ENCODE data around the gene CDX1. TPM values are rescaled to one million over a fixed set of nuclear protein-coding genes. Genes with fewer than 3 reads are reported as not detected.

Gene CDX1
- total RNA-seq, 2 donors from 2014 or later: not detected

DNA sequence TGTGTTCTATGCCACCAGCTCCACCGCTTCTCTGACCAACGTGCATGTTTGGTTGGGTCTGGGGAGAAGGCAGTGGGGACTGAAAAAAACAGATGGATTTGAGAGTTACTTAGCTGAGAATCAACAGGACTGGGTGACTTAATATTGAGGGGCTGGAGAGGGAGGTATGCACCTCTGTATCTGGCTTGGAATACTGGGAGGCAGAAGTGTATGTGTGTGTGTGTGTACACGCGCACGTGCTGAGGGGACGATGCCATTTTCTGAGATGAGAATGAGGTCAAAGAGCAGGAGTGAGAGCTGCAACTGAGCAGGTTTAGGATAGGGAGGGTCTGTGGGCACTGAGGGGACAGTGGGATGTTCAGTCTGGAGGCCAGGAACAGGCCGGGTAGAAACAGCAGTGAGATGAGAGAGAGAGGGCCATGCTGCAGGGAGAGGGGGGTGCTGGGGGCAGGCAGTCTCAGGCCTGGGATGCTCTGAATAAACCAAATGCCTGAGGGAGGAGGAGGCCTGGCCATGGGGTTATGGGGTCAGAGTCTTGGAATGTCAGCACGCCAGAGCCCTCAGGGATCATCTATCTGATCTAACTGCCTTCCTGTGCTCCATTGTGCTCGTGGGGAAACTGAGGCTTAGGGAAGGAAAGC, 24.9 kb upstream of the CDX1 start:
- Histone ChIP-seq H3K9me3 (ENCODE audit: control insufficient read depth, low read length) (no peaks in the 10 kb centered on the region), H3K4me3 (ENCODE audit: low read length) (no peak overlapping the region), H3K4me1 (ENCODE audit: control insufficient read depth, insufficient read depth, low read length) (peaks cover 37% of the 10 kb centered on the region), H3K27ac (ENCODE audit: low read depth, low read length) (peak overlapping the region; percentile 20), H3K27me3 (ENCODE audit: control insufficient read depth, insufficient read depth, low read length, poor library complexity, severe bottlenecking) (no peaks in the 10 kb centered on the region), H3K9ac (ENCODE audit: extremely low read depth, low read length, poor library complexity, severe bottlenecking) (no peak overlapping the region), H3K36me3 (ENCODE audit: control insufficient read depth, insufficient read depth, low read length) (no peaks in the 10 kb centered on the region)
- H3K36me3 Mint-ChIP-seq (ENCODE audit: low read depth): no peaks in the 10 kb centered on the region
- H3K9me3 Mint-ChIP-seq: no peaks in the 10 kb centered on the region
- 68 to 81% methylated on average over 9 of the region's 9 CpGs for WGBS, 2 experiments (ENCODE audit: insufficient coverage in 1 of 2, insufficient read length in 1 of 2)
- TF ChIP-seq CTCF (conservative IDR thresholded peaks at IDR 0.05): no peak
- H3K27me3 Mint-ChIP-seq (ENCODE audit: insufficient read depth): no peaks in the 10 kb centered on the region
- DNase-seq: peak; percentile 80
- peaks cover 62% of the 10 kb centered on the region for H3K4me1 Mint-ChIP-seq
- H3K27ac Mint-ChIP-seq: no peak overlapping the region
- no peak overlapping the region for H3K4me3 Mint-ChIP-seq

- H3K36me3 Mint-ChIP-seq (ENCODE audit: low read depth): no peaks in the 10 kb centered on the region
- no peak overlapping the region for H3K27ac ChIP-seq (ENCODE audit: low read depth, low read length)
- H3K36me3 ChIP-seq (ENCODE audit: control insufficient read depth, insufficient read depth, low read length): no peaks in the 10 kb centered on the region
- DNase-seq: no peak
- no peaks in the 10 kb centered on the region for H3K27me3 Mint-ChIP-seq (ENCODE audit: insufficient read depth)
- H3K4me3 Mint-ChIP-seq: no peak overlapping the region
- H3K27me3 ChIP-seq (ENCODE audit: control insufficient read depth, insufficient read depth, low read length, poor library complexity, severe bottlenecking): no peaks in the 10 kb centered on the region
- peaks cover 34% of the 10 kb centered on the region for H3K4me1 ChIP-seq (ENCODE audit: control insufficient read depth, insufficient read depth, low read length)
- no peaks in the 10 kb centered on the region for H3K9me3 ChIP-seq (ENCODE audit: control insufficient read depth, low read length)
- WGBS, 2 experiments (ENCODE audit: insufficient coverage in 1 of 2, insufficient read length in 1 of 2): 91 to 94% methylated on average over 7 to 14 of the region's 14 CpGs
- no peak overlapping the region for H3K4me3 ChIP-seq (ENCODE audit: low read length)
- no peaks in the 10 kb centered on the region for H3K9me3 Mint-ChIP-seq
- no peak for TF ChIP-seq CTCF (conservative IDR thresholded peaks at IDR 0.05)
- no peak overlapping the region for H3K9ac ChIP-seq (ENCODE audit: extremely low read depth, low read length, poor library complexity, severe bottlenecking)
- H3K4me1 Mint-ChIP-seq: peaks cover 57% of the 10 kb centered on the region
- H3K27ac Mint-ChIP-seq: no peak overlapping the region
Observed at GRCh38 chr5:150142185-150142958, 24.2 kb upstream of the CDX1 start.

- H3K36me3 Mint-ChIP-seq (ENCODE audit: low read depth): no peaks in the 10 kb centered on the region
- WGBS, 2 experiments (ENCODE audit: insufficient coverage in 1 of 2, insufficient read length in 1 of 2): 94% methylated on average over 4 of the region's 4 CpGs; no CpG with 5 or more reads in 1 of the 2 experiments
- Histone ChIP-seq H3K27ac (ENCODE audit: low read depth, low read length) (no peak overlapping the region), H3K4me1 (ENCODE audit: control insufficient read depth, insufficient read depth, low read length) (peaks cover 30% of the 10 kb centered on the region), H3K9me3 (ENCODE audit: control insufficient read depth, low read length) (no peaks in the 10 kb centered on the region), H3K27me3 (ENCODE audit: control insufficient read depth, insufficient read depth, low read length, poor library complexity, severe bottlenecking) (no peaks in the 10 kb centered on the region), H3K4me3 (ENCODE audit: low read length) (no peak overlapping the region), H3K9ac (ENCODE audit: extremely low read depth, low read length, poor library complexity, severe bottlenecking) (no peak overlapping the region), H3K36me3 (ENCODE audit: control insufficient read depth, insufficient read depth, low read length) (no peaks in the 10 kb centered on the region)
- no peak for TF ChIP-seq CTCF (conservative IDR thresholded peaks at IDR 0.05)
- DNase-seq: no peak
- H3K27me3 Mint-ChIP-seq (ENCODE audit: insufficient read depth): no peaks in the 10 kb centered on the region
- no peaks in the 10 kb centered on the region for H3K9me3 Mint-ChIP-seq
- peaks cover 56% of the 10 kb centered on the region for H3K4me1 Mint-ChIP-seq
- H3K4me3 Mint-ChIP-seq: no peak overlapping the region
- no peak overlapping the region for H3K27ac Mint-ChIP-seq
Observed at GRCh38 chr5:150142959-150143349, 23.6 kb upstream of the CDX1 start.
